Suprapubic skin (tissue), 4 donors: ENCODE measurements around the gene GRM5. TPM values are rescaled to one million over a fixed set of nuclear protein-coding genes. Genes with fewer than 3 reads are reported as not detected.

Source experiments
- DNase-seq, 2 donors: peaks; one replicate each; pipeline ENCODE4 v3.0.0-alpha.2; 2019; ENCODE audit warnings: low spot score in 2 of 2
- H3K27ac ChIP-seq: fragments of 200-600 bp; sonication (generic); one replicate; pipeline ENCODE4 v1.5.1; 2019
- H3K27me3 ChIP-seq: fragments of 200-600 bp; sonication (generic); one replicate; pipeline ENCODE4 v1.5.1; 2019
- H3K36me3 ChIP-seq: fragments of 200-600 bp; sonication (generic); one replicate; pipeline ENCODE4 v1.5.1; 2019
- H3K4me1 ChIP-seq: fragments of 200-600 bp; sonication (generic); one replicate; pipeline ENCODE4 v1.5.1; 2019
- H3K4me3 ChIP-seq: fragments of 200-600 bp; sonication (generic); one replicate; pipeline ENCODE4 v1.5.1; 2019; ENCODE audit warnings: mild to moderate bottlenecking
- H3K9me3 ChIP-seq: fragments of 200-600 bp; sonication (generic); one replicate; pipeline ENCODE4 v1.5.1; 2019
- EP300 ChIP-seq: sonication (generic); formaldehyde crosslinking; IDR thresholded peaks from one replicate; pipeline ENCODE4 v1.6.1; 2017; ENCODE audit warnings: antibody characterized with exemption
- POLR2A ChIP-seq, 2 donors: fragments of 450-650 bp; IDR thresholded peaks; one replicate each; pipeline ENCODE4 v1.6.1; 2017; ENCODE audit warnings: antibody characterized with exemption in 2 of 2, mild to moderate bottlenecking in 2 of 2, moderate library complexity in 2 of 2
- POLR2AphosphoS5 ChIP-seq, 3 donors: sonication (generic); formaldehyde crosslinking; IDR thresholded peaks; one replicate each; pipeline ENCODE4 v1.6.1; 2017; ENCODE audit warnings: antibody characterized with exemption in 3 of 3
- WGBS: methylation state at CpG from one replicate; pipeline ENCODE4 v1.1.5; 2018; 5-methylcytosine and 5-hydroxymethylcytosine counted together
- total RNA-seq, 4 donors: library from RNA; depleted of rRNA; stranded (reverse); fragments of >200 nt; gene quantifications; one replicate each; pipeline ENCODE4 v1.1.0, GENCODE V29; 2016
- TF ChIP-seq, protein P1 (sequence below), 2 donors: fragments of 200-600 bp in 1 of 2; fragments of 450-650 bp in 1 of 2; sonication (generic) in 1 of 2; IDR thresholded peaks; one replicate each; pipeline ENCODE4 v1.5.1; 2016 to 2019; ENCODE audit warnings: antibody characterized with exemption in 2 of 2, mild to moderate bottlenecking in 1 of 2, moderate library complexity in 1 of 2

The GRM5 gene
- total RNA-seq, 4 donors from 2014 or later: not detected

DNA sequence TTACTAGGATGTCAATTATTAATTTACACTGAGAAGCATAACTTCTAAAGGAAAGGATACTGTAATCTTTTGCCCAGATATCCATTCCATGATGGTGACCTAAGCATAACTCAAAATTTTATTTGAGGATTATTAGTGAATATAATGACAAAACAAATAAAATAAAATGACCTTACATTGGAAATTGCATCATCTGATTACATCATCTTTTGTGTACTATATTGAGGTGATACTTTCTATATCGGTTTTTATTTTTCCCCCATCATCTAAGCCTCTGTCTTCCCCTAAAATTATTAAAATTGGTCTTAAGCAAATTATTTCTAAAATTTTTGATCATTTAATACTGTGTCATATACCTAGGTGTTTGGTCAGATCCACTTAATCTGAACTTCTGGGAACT, 578.1 kb downstream of the GRM5 start:
- H3K9me3 ChIP-seq: no peaks in the 10 kb centered on the region
- DNase-seq: no peak
- no peaks in the 10 kb centered on the region for H3K36me3 ChIP-seq
- no peaks in the 10 kb centered on the region for H3K4me1 ChIP-seq
- H3K27me3 ChIP-seq: no peaks in the 10 kb centered on the region
- no peak overlapping the region for H3K27ac ChIP-seq
- WGBS: 97% methylated on average over 1 of the region's 1 CpG
- no peak for TF ChIP-seq POLR2AphosphoS5 (IDR thresholded peaks at IDR 0.05)
- no peak for TF ChIP-seq POLR2A (IDR thresholded peaks at IDR 0.05)
- TF ChIP-seq, protein P1, sequence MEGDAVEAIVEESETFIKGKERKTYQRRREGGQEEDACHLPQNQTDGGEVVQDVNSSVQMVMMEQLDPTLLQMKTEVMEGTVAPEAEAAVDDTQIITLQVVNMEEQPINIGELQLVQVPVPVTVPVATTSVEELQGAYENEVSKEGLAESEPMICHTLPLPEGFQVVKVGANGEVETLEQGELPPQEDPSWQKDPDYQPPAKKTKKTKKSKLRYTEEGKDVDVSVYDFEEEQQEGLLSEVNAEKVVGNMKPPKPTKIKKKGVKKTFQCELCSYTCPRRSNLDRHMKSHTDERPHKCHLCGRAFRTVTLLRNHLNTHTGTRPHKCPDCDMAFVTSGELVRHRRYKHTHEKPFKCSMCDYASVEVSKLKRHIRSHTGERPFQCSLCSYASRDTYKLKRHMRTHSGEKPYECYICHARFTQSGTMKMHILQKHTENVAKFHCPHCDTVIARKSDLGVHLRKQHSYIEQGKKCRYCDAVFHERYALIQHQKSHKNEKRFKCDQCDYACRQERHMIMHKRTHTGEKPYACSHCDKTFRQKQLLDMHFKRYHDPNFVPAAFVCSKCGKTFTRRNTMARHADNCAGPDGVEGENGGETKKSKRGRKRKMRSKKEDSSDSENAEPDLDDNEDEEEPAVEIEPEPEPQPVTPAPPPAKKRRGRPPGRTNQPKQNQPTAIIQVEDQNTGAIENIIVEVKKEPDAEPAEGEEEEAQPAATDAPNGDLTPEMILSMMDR (IDR thresholded peaks at IDR 0.05): no peak
- no peak for TF ChIP-seq EP300
- H3K4me3 ChIP-seq: no peak overlapping the region

DNA sequence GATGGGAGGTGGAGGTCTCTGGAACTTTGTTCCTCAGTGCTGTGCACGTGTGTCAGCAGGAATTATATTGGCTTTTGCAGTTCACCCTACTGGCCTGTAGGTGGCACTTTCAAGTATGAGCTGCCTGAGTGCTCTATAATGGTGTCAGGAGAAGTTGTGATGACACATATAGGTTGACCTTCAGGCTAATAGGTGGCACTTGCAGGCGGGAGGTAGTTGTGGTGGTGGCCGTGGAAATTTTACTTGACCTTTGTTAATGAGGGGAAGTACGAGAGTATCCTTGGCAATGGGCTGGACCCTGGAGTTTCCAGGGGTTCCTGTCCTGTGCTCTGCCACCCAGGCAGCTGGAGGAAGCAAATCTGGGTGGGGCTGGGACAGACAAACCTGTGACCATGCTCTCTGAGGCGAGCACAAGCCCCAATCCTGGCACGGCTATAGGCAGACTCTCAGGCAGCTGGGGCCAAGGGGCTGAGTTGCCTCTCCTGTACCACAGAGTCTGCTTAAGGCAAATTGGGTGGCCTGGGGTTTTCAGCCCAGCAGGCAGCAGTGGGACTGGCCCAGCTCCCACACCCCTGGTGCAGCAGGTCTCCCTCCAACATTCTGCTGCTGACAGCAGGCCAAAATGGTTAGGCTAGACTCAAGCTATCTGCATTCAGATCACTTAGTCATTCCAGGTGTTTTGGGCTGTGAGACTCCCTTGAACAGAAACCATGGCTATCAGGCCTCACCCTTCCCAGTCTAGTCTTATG, 580.7 kb downstream of the GRM5 start:
- H3K27me3 ChIP-seq: no peaks in the 10 kb centered on the region
- H3K4me1 ChIP-seq: no peaks in the 10 kb centered on the region
- no peak for DNase-seq
- H3K27ac ChIP-seq: no peak overlapping the region
- no peaks in the 10 kb centered on the region for H3K9me3 ChIP-seq
- 62% methylated on average over 5 of the region's 6 CpGs for WGBS
- no peaks in the 10 kb centered on the region for H3K36me3 ChIP-seq
- no peak overlapping the region for H3K4me3 ChIP-seq
- TF ChIP-seq EP300: no peak
- TF ChIP-seq, protein P1 (IDR thresholded peaks at IDR 0.05): peak; percentile 30 to 68

DNA sequence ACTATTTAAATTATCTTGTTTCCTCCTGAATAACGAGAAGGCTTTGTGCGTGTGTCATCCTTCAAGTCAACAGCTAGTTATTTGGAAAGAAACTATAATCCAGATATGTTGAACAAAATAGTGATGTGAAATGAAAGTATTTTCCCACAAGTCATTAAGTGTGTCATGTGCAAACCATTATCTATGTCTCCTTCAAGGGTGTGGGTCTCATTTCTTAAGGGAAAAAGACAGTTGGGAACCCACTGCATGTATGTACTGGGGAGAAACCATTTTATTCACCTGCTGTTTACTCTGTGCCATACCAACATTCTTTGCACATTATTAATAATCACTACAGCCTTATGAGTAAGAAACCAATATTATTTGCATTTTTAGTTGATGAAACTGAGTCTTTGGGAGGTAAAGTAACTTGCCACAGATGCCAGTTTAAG, 582.9 kb downstream of the GRM5 start:
- no peak overlapping the region for H3K4me3 ChIP-seq
- no peak overlapping the region for H3K27ac ChIP-seq
- no peak for DNase-seq
- no peaks in the 10 kb centered on the region for H3K36me3 ChIP-seq
- TF ChIP-seq, protein P1 (IDR thresholded peaks at IDR 0.05): no peak
- no peak for TF ChIP-seq EP300
- no peak for TF ChIP-seq POLR2A (IDR thresholded peaks at IDR 0.05)
- no peak for TF ChIP-seq POLR2AphosphoS5 (IDR thresholded peaks at IDR 0.05)
- no peaks in the 10 kb centered on the region for H3K4me1 ChIP-seq
- no peaks in the 10 kb centered on the region for H3K27me3 ChIP-seq
- H3K9me3 ChIP-seq: no peaks in the 10 kb centered on the region
- 95% methylated on average over 2 of the region's 2 CpGs for WGBS

DNA sequence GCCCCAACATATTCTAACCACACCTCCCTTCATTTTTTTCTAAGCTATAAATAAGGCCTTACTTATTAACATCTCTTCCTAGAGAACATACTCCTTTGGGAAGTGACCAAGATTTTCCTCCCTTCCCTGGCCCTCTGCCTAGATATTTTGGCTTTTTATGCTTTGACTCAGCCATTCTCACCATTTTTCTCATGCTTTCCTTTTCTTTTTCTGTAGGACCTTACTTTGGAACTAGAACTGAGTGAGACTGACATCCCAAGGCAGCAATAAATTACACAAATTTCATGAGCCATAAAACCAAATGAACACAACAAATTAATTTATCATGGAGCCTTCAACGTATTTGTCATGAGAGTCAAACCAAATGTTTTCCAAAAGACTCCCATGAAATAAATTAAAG, 585.6 kb downstream of the GRM5 start:
- Histone ChIP-seq H3K4me1 (no peaks in the 10 kb centered on the region), H3K36me3 (no peaks in the 10 kb centered on the region), H3K27me3 (no peaks in the 10 kb centered on the region), H3K27ac (no peak overlapping the region), H3K9me3 (no peaks in the 10 kb centered on the region), H3K4me3 (no peak overlapping the region)
- no peak for TF ChIP-seq POLR2AphosphoS5 (IDR thresholded peaks at IDR 0.05)
- TF ChIP-seq POLR2A (IDR thresholded peaks at IDR 0.05): no peak
- no peak for TF ChIP-seq EP300
- TF ChIP-seq, protein P1 (IDR thresholded peaks at IDR 0.05): no peak
- DNase-seq: no peak
- 13% methylated on average over 1 of the region's 1 CpG for WGBS

DNA sequence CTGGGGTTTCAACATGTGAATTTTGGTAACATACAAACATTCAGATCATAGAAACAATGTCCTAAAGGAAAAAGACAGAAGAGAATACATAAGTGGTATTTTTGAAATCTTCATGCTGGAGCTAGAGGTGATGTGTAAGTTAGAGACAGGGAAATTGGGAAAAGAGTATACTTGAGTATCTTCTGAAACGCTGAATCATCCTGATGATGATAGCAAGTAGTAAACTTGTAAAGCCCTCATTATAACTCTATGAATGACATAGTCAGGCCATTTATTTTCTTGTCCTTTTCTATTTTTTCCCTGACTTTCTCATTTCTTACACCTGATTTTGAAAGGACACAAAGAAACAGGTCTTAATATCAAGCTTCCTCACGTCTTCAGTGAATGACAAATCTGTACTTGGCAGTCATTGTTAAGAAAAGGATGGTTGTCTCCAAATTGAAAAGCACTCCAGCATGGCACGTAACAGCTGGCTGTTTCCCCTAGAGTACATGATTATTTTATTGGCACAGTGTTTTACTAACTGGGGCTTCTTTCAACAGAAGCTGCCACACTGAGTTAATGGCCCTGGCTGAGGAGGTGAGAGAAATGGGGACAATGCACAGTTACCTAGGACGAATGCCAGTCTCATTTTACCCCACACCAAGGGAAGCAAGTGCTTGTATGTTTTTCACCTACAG, 587.5 kb downstream of the GRM5 start:
- H3K4me3 ChIP-seq: no peak overlapping the region
- no peaks in the 10 kb centered on the region for H3K9me3 ChIP-seq
- 63% methylated on average over 4 of the region's 4 CpGs for WGBS
- TF ChIP-seq EP300 (no peak), POLR2AphosphoS5 (IDR thresholded peaks at IDR 0.05) (no peak), POLR2A (IDR thresholded peaks at IDR 0.05) (no peak)
- TF ChIP-seq, protein P1 (IDR thresholded peaks at IDR 0.05): no peak
- no peaks in the 10 kb centered on the region for H3K27me3 ChIP-seq
- no peaks in the 10 kb centered on the region for H3K4me1 ChIP-seq
- DNase-seq: no peak
- no peaks in the 10 kb centered on the region for H3K36me3 ChIP-seq
- H3K27ac ChIP-seq: no peak overlapping the region
